Osteoblast (primary cell): ENCODE measurements around the gene CORO2B. TPM values are rescaled to one million over a fixed set of nuclear protein-coding genes. Genes with fewer than 3 reads are reported as not detected.
A peak's percentile ranks its signal among the peaks of the same experiment; 100 is the strongest.

Source experiments
- DNase-seq: peaks from one replicate; pipeline ENCODE4 v3.0.0; 2011; ENCODE audit warnings: low spot score, mixed read lengths; ENCODE audit not compliant: insufficient read length; ENCODE audit errors: missing footprints
- H2AFZ ChIP-seq: 2 replicates; pipeline ENCODE4 v1.6.0; 2011; ENCODE audit warnings: mild to moderate bottlenecking, low read length
- H3K27ac ChIP-seq: 2 replicates; pipeline ENCODE4 v1.5.1; 2011; ENCODE audit warnings: mild to moderate bottlenecking, low read depth, low read length, moderate library complexity
- H3K27me3 ChIP-seq: 2 replicates; pipeline ENCODE4 v1.6.0; 2012; ENCODE audit warnings: mild to moderate bottlenecking, control low read depth, inconsistent platforms, low read length, moderate library complexity; ENCODE audit not compliant: insufficient read depth
- H3K36me3 ChIP-seq: 2 replicates; pipeline ENCODE4 v1.5.1; 2011; ENCODE audit warnings: mild to moderate bottlenecking, low read length, control low read depth, moderate library complexity; ENCODE audit not compliant: insufficient read depth
- H3K4me1 ChIP-seq: 2 replicates; pipeline ENCODE4 v1.5.1; 2011; ENCODE audit warnings: mild to moderate bottlenecking, low read length, control low read depth, moderate library complexity; ENCODE audit not compliant: insufficient read depth
- H3K4me2 ChIP-seq: 2 replicates; pipeline ENCODE4 v1.6.0; 2011; ENCODE audit warnings: mild to moderate bottlenecking, low read length; ENCODE audit not compliant: insufficient read depth
- H3K4me3 ChIP-seq: fragments of 200-600 bp; sonication (generic); 3 replicates; pipeline ENCODE4 v1.5.1; 2012; ENCODE audit warnings: mild to moderate bottlenecking, low read length, inconsistent platforms; ENCODE audit not compliant: insufficient read depth
- H3K79me2 ChIP-seq: 2 replicates; pipeline ENCODE4 v1.6.0; 2012; ENCODE audit warnings: mild to moderate bottlenecking, low read length, control low read depth, inconsistent platforms; ENCODE audit not compliant: insufficient read depth
- H3K9me3 ChIP-seq: 2 replicates; pipeline ENCODE4 v1.5.1; 2011; ENCODE audit warnings: low read depth, low read length, control low read depth
- H4K20me1 ChIP-seq: 2 replicates; pipeline ENCODE4 v1.6.0; 2012; ENCODE audit warnings: mild to moderate bottlenecking, low read length, control low read depth; ENCODE audit not compliant: insufficient read depth
- CTCF ChIP-seq: IDR thresholded peaks from 2 replicates; pipeline ENCODE4 v1.5.1; 2011; ENCODE audit warnings: mild to moderate bottlenecking, low read depth, low read length, moderate library complexity; ENCODE audit errors: extremely low read depth
- total RNA-seq: library from RNA; depleted of rRNA; stranded (reverse); fragments of >200 nt; gene quantifications from 2 replicates; pipeline ENCODE4 v1.2.3, GENCODE V29; 2012

The CORO2B gene
- total RNA-seq, 1 donor = 10.5 TPM

- Histone ChIP-seq H2AFZ (no peak overlapping the region), H3K4me2 (no peak overlapping the region), H3K27me3 (peaks cover 14% of the 10 kb centered on the region), H3K9me3 (no peaks in the 10 kb centered on the region), H4K20me1 (no peaks in the 10 kb centered on the region), H3K4me1 (peaks cover 7% of the 10 kb centered on the region), H3K79me2 (peaks cover 3% of the 10 kb centered on the region), H3K36me3 (no peaks in the 10 kb centered on the region), H3K4me3 (no peak overlapping the region), H3K27ac (no peak overlapping the region)
- no peak for DNase-seq
- TF ChIP-seq CTCF = no peak
These were observed 4.7 kb upstream of the CORO2B start for GRCh38 chr15:68574046-68574445.

- H3K36me3 ChIP-seq = no peaks in the 10 kb centered on the region
- H3K27ac ChIP-seq = no peak overlapping the region
- H3K4me2 ChIP-seq = no peak overlapping the region
- no peaks in the 10 kb centered on the region for H4K20me1 ChIP-seq
- peaks cover 7% of the 10 kb centered on the region for H3K4me1 ChIP-seq
- H3K9me3 ChIP-seq = no peaks in the 10 kb centered on the region
- no peak for TF ChIP-seq CTCF
- no peak overlapping the region for H3K4me3 ChIP-seq
- peaks cover 14% of the 10 kb centered on the region for H3K27me3 ChIP-seq
- no peak overlapping the region for H2AFZ ChIP-seq
- peaks cover 5% of the 10 kb centered on the region for H3K79me2 ChIP-seq
- DNase-seq = no peak
These were observed 4.2 kb upstream of the CORO2B start for GRCh38 chr15:68574629-68575028.

GRCh38 chr15:68576235-68576892 lies 2.4 kb upstream of the CORO2B start:
- Histone ChIP-seq H2AFZ (no peak overlapping the region), H3K36me3 (no peaks in the 10 kb centered on the region), H3K9me3 (no peaks in the 10 kb centered on the region), H3K4me2 (no peak overlapping the region), H3K79me2 (peaks cover 17% of the 10 kb centered on the region), H3K4me1 (peaks cover 7% of the 10 kb centered on the region), H3K4me3 (no peak overlapping the region), H3K27me3 (peaks cover 14% of the 10 kb centered on the region), H3K27ac (no peak overlapping the region), H4K20me1 (no peaks in the 10 kb centered on the region)
- DNase-seq = no peak
- TF ChIP-seq CTCF = no peak

- peak; percentile 40 for TF ChIP-seq CTCF
- Histone ChIP-seq H3K27ac (no peak overlapping the region), H3K4me1 (peaks cover 7% of the 10 kb centered on the region), H3K9me3 (no peaks in the 10 kb centered on the region), H3K79me2 (peaks cover 28% of the 10 kb centered on the region), H3K4me3 (peak overlapping the region; percentile 77), H3K36me3 (no peaks in the 10 kb centered on the region), H2AFZ (peak overlapping the region; percentile 87), H4K20me1 (no peaks in the 10 kb centered on the region), H3K4me2 (peak overlapping the region; percentile 97), H3K27me3 (peaks cover 4% of the 10 kb centered on the region)
- DNase-seq = peak; percentile 96
These were observed 416 bp upstream of the CORO2B start for GRCh38 chr15:68578175-68578979.
